ENCODE data around the gene C9orf43. TPM values are rescaled to one million over a fixed set of nuclear protein-coding genes. Genes with fewer than 3 reads are reported as not detected.

C9orf43 gene
- total and polyA plus RNA-seq, 4 donors, result 0.09 to 1.1 (median 0.25) TPM

- TF ChIP-seq REST (IDR thresholded peaks at IDR 0.05) (peak; percentile 48), ZBTB33 (IDR thresholded peaks at IDR 0.05) (peak; percentile 63), HNF4A (conservative IDR thresholded peaks at IDR 0.05) (peak; percentile 98), TAF1 (conservative IDR thresholded peaks at IDR 0.05) (no peak), RAD21 (IDR thresholded peaks at IDR 0.05) (peak in 1 of 2 donors; percentile 30), FOXA1 (IDR thresholded peaks at IDR 0.05) (no peak)
These were observed 28.6 kb upstream of the C9orf43 start (continued) for GRCh38 chr9:113381909-113382411.

GRCh38 chr9:113386571-113387393 is 23.8 kb upstream of the C9orf43 start:
- no peaks in the 10 kb centered on the region for H3K9me3 ChIP-seq (ENCODE audit: control insufficient read depth in 4 of 4, low read length in 3 of 4)
- no peak for DNase-seq (ENCODE audit: low spot score)
- H3K27ac ChIP-seq (ENCODE audit: low read depth in 1 of 2, low read length in 2 of 2), result peak overlapping the region; percentile 58 to 61
- no peaks in the 10 kb centered on the region for H3K27me3 ChIP-seq (ENCODE audit: control insufficient read depth in 4 of 4, insufficient read depth in 4 of 4, low read length in 3 of 4)
- peaks cover 5 to 20% (median 12%) of the 10 kb centered on the region in 4 donors for H3K36me3 ChIP-seq (ENCODE audit: control insufficient read depth in 4 of 4, insufficient read depth in 3 of 4, low read depth in 1 of 4, low read length in 3 of 4)
- WGBS, result 69% methylated on average over 4 of the region's 4 CpGs
- H3K9ac ChIP-seq (ENCODE audit: low read depth in 1 of 2, low read length in 2 of 2), result peak overlapping the region; percentile 6 to 10
- H3K4me3 ChIP-seq (ENCODE audit: low read depth in 1 of 3, low read length in 3 of 3), result peak overlapping the region in 1 of 3 donors; percentile 19
- peaks cover 24 to 63% (median 56%) of the 10 kb centered on the region in 4 donors for H3K4me1 ChIP-seq (ENCODE audit: control insufficient read depth in 4 of 4, insufficient read depth in 4 of 4, low read length in 3 of 4)
- TF ChIP-seq YY1 (IDR thresholded peaks at IDR 0.05) (no peak), HNF4G (IDR thresholded peaks at IDR 0.05) (no peak), GABPA (IDR thresholded peaks at IDR 0.05 in 1 of 2, conservative IDR thresholded peaks at IDR 0.05 in 1 of 2) (no peak), HNF4A (conservative IDR thresholded peaks at IDR 0.05) (no peak), REST (IDR thresholded peaks at IDR 0.05) (no peak), NR2F2 (IDR thresholded peaks at IDR 0.05) (no peak), EGR1 (IDR thresholded peaks at IDR 0.05; ENCODE audit: low read depth in 2 of 2) (no peak), MAX (IDR thresholded peaks at IDR 0.05) (no peak), CTCF (IDR thresholded peaks at IDR 0.05; ENCODE audit: low read depth, low read length, missing input control) (no peak), ATF3 (IDR thresholded peaks at IDR 0.05) (no peak), ZBTB33 (IDR thresholded peaks at IDR 0.05) (no peak), TAF1 (conservative IDR thresholded peaks at IDR 0.05) (no peak), RAD21 (IDR thresholded peaks at IDR 0.05) (no peak), FOXA1 (IDR thresholded peaks at IDR 0.05) (no peak), SP1 (IDR thresholded peaks at IDR 0.05) (no peak), RXRA (IDR thresholded peaks at IDR 0.05) (no peak), JUND (IDR thresholded peaks at IDR 0.05) (no peak), FOXA2 (IDR thresholded peaks at IDR 0.05) (no peak)
